SK-N-SH (cell line): ENCODE data around the gene TTC38.

ENCODE experiments used
- GABPA ChIP-seq: IDR thresholded peaks from 2 replicates; pipeline ENCODE4 v1.4.0; 2012; ENCODE audit warnings: low read depth, mild to moderate bottlenecking
- POLR2AphosphoS5 ChIP-seq: IDR thresholded peaks from 2 replicates; pipeline ENCODE4 v1.6.1; 2012; ENCODE audit warnings: low read depth, low read length
- RFX5 ChIP-seq: IDR thresholded peaks from 2 replicates; pipeline ENCODE4 v1.6.1; 2012; ENCODE audit warnings: mild to moderate bottlenecking, improper control_type of control experiment, low read length
- TF ChIP-seq, protein P1 (sequence below): IDR thresholded peaks from 2 replicates; pipeline ENCODE4 v1.4.0; 2012; ENCODE audit warnings: low read depth, borderline replicate concordance

DNA sequence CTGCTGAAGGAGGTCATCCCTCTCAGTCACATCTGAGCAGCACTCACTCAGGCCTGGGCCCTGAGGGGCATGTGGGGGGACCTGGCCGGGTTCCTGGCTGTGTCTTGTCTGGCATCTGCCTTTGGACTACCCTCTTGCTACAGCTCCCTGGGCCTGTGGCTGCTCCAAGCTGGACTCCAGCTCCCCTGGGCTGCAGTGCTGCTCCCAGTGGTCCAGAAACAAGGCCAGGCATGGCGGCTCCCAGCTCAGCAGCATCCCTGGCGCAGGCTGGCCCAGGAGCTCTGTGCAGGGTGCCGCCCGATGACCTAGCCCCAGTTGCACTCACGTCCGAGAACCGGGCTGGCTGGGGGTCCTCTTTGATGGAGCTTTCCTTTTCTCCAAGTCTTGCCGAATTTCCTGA is 23.0 kb upstream of the TTC38 start:
- TF ChIP-seq GABPA (no peak), RFX5 (no peak), POLR2AphosphoS5 (no peak)
- TF ChIP-seq, protein P1, sequence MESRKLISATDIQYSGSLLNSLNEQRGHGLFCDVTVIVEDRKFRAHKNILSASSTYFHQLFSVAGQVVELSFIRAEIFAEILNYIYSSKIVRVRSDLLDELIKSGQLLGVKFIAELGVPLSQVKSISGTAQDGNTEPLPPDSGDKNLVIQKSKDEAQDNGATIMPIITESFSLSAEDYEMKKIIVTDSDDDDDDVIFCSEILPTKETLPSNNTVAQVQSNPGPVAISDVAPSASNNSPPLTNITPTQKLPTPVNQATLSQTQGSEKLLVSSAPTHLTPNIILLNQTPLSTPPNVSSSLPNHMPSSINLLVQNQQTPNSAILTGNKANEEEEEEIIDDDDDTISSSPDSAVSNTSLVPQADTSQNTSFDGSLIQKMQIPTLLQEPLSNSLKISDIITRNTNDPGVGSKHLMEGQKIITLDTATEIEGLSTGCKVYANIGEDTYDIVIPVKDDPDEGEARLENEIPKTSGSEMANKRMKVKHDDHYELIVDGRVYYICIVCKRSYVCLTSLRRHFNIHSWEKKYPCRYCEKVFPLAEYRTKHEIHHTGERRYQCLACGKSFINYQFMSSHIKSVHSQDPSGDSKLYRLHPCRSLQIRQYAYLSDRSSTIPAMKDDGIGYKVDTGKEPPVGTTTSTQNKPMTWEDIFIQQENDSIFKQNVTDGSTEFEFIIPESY = no peak
